ENCODE results near the gene CAMSAP2. TPM values are rescaled to one million over a fixed set of nuclear protein-coding genes. Genes with fewer than 3 reads are reported as not detected.

CAMSAP2 gene
- total and polyA plus RNA-seq, 10 of the 15 experiments (the other 5 are each of a cell fraction or from before 2014, with no cell fraction given) = 3.9 to 19.8 (median 8.0) TPM

GRCh38 chr1:200775850-200776249 lies 37.2 kb downstream of the CAMSAP2 start (continued):
- TF ChIP-seq FOXK2 (IDR thresholded peaks at IDR 0.05) = no peak
- no peak for TF ChIP-seq SP1 (IDR thresholded peaks at IDR 0.05; ENCODE audit: low read depth, low read length)
- no peak for TF ChIP-seq SMARCA5 (IDR thresholded peaks at IDR 0.05)
- no peak for TF ChIP-seq ZBED1 (IDR thresholded peaks at IDR 0.05; ENCODE audit: borderline replicate concordance)
- no peak for TF ChIP-seq BCLAF1 (IDR thresholded peaks at IDR 0.05)
- TF ChIP-seq, protein P1, sequence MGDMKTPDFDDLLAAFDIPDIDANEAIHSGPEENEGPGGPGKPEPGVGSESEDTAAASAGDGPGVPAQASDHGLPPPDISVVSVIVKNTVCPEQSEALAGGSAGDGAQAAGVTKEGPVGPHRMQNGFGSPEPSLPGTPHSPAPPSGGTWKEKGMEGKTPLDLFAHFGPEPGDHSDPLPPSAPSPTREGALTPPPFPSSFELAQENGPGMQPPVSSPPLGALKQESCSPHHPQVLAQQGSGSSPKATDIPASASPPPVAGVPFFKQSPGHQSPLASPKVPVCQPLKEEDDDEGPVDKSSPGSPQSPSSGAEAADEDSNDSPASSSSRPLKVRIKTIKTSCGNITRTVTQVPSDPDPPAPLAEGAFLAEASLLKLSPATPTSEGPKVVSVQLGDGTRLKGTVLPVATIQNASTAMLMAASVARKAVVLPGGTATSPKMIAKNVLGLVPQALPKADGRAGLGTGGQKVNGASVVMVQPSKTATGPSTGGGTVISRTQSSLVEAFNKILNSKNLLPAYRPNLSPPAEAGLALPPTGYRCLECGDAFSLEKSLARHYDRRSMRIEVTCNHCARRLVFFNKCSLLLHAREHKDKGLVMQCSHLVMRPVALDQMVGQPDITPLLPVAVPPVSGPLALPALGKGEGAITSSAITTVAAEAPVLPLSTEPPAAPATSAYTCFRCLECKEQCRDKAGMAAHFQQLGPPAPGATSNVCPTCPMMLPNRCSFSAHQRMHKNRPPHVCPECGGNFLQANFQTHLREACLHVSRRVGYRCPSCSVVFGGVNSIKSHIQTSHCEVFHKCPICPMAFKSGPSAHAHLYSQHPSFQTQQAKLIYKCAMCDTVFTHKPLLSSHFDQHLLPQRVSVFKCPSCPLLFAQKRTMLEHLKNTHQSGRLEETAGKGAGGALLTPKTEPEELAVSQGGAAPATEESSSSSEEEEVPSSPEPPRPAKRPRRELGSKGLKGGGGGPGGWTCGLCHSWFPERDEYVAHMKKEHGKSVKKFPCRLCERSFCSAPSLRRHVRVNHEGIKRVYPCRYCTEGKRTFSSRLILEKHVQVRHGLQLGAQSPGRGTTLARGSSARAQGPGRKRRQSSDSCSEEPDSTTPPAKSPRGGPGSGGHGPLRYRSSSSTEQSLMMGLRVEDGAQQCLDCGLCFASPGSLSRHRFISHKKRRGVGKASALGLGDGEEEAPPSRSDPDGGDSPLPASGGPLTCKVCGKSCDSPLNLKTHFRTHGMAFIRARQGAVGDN (IDR thresholded peaks at IDR 0.05) = no peak
- TF ChIP-seq CREB1 (IDR thresholded peaks at IDR 0.05; ENCODE audit: low read depth) = no peak
- no peak for TF ChIP-seq MEF2A (IDR thresholded peaks at IDR 0.05; ENCODE audit: insufficient read depth, low read depth, low read length)

All from GM12878 (cell line).